Neural cell (in vitro differentiated cells): ENCODE results near the gene ACSS3. TPM values are rescaled to one million over a fixed set of nuclear protein-coding genes. Genes with fewer than 3 reads are reported as not detected.

ENCODE experiments used
- H2AFZ ChIP-seq: fragments of 200-600, 300-800 bp; sonication (generic), shearing (Covaris generic); 2 replicates; pipeline ENCODE4 v1.6.0; 2014; ENCODE audit warnings: low read depth, mild to moderate bottlenecking, antibody characterized with exemption, low read length, moderate library complexity
- H3F3A ChIP-seq: fragments of 200-600 bp; shearing (Covaris generic); 2 replicates; pipeline ENCODE4 v1.6.1; 2016; ENCODE audit warnings: mild to moderate bottlenecking, moderate library complexity, mixed read lengths, antibody characterized with exemption, low read length; ENCODE audit not compliant: insufficient read depth, poor library complexity, severe bottlenecking
- H3K27ac ChIP-seq: fragments of 200-600, 300-800 bp; sonication (generic), shearing (Covaris generic); 2 replicates; pipeline ENCODE4 v1.5.1; 2014; ENCODE audit warnings: mild to moderate bottlenecking, low read length, moderate library complexity
- H3K27me3 ChIP-seq: fragments of 300-800, 200-600 bp; sonication (generic), shearing (Covaris generic); 2 replicates; pipeline ENCODE4 v1.6.0; 2014; ENCODE audit warnings: mild to moderate bottlenecking, low read depth, low read length, moderate library complexity; ENCODE audit not compliant: insufficient read depth
- H3K36me3 ChIP-seq: fragments of 300-800, 200-600 bp; sonication (generic), shearing (Covaris generic); 2 replicates; pipeline ENCODE4 v1.5.1; 2014; ENCODE audit warnings: mild to moderate bottlenecking, antibody characterized with exemption, low read length, moderate library complexity; ENCODE audit not compliant: insufficient read depth
- H3K4me2 ChIP-seq: fragments of 300-800, 200-600 bp; sonication (generic), shearing (Covaris generic); 2 replicates; pipeline ENCODE4 v1.6.0; 2014; ENCODE audit warnings: mild to moderate bottlenecking, low read length
- H3K4me3 ChIP-seq: fragments of 300-800, 200-600 bp; sonication (generic), shearing (Covaris generic); 2 replicates; pipeline ENCODE4 v1.5.1; 2014; ENCODE audit warnings: mild to moderate bottlenecking, low read length, moderate library complexity
- H3K79me2 ChIP-seq: fragments of 200-600 bp; shearing (Covaris generic); replicated peaks from 2 replicates; pipeline ENCODE4 v1.6.0; 2014; ENCODE audit warnings: mild to moderate bottlenecking, low read length, moderate library complexity; ENCODE audit not compliant: insufficient read depth
- H3K9ac ChIP-seq: fragments of 300-800, 200-600 bp; sonication (generic), shearing (Covaris generic); 2 replicates; pipeline ENCODE4 v1.6.1; 2016; ENCODE audit warnings: mild to moderate bottlenecking, low read length, mixed read lengths
- H3K9me2 ChIP-seq: fragments of 200-600 bp; shearing (Covaris generic); 2 replicates; pipeline ENCODE4 v1.6.1; 2016; ENCODE audit warnings: mild to moderate bottlenecking, low read length, mixed read lengths; ENCODE audit not compliant: insufficient read depth
- H3K9me3 ChIP-seq: fragments of 200-600, 300-800 bp; sonication (generic), shearing (Covaris generic); 2 replicates; pipeline ENCODE4 v1.6.1; 2016; ENCODE audit warnings: mild to moderate bottlenecking, mixed run types, low read length, moderate library complexity, mixed read lengths
- H4K20me1 ChIP-seq: fragments of 200-600 bp; shearing (Covaris generic); 2 replicates; pipeline ENCODE4 v1.6.1; 2016; ENCODE audit warnings: mild to moderate bottlenecking, mixed run types; ENCODE audit not compliant: insufficient read depth
- CTCF ChIP-seq: fragments of 450-650 bp; IDR thresholded peaks from 2 replicates; pipeline ENCODE4 v1.5.1; 2014; ENCODE audit warnings: antibody characterized with exemption, mild to moderate bottlenecking, moderate library complexity; ENCODE audit not compliant: poor library complexity, severe bottlenecking
- EP300 ChIP-seq: fragments of 450-650 bp; conservative IDR thresholded peaks from 2 replicates; pipeline ENCODE4 v1.6.1; 2014; ENCODE audit warnings: antibody characterized with exemption, mild to moderate bottlenecking, moderate library complexity; ENCODE audit not compliant: poor library complexity, severe bottlenecking
- EZH2 ChIP-seq: fragments of 200-600, 300-800 bp; shearing (Covaris generic), sonication (generic); IDR thresholded peaks from 2 replicates; pipeline ENCODE4 v1.6.1; 2014; ENCODE audit warnings: antibody characterized with exemption, low read length, borderline replicate concordance, mild to moderate bottlenecking; ENCODE audit not compliant: insufficient read depth, poor library complexity, severe bottlenecking
- MXI1 ChIP-seq: fragments of 450-650 bp; conservative IDR thresholded peaks from 2 replicates; pipeline ENCODE4 v1.6.1; 2014; ENCODE audit warnings: antibody characterized with exemption, mild to moderate bottlenecking; ENCODE audit not compliant: poor library complexity, severe bottlenecking
- POLR2AphosphoS5 ChIP-seq: IDR thresholded peaks from 2 replicates; pipeline ENCODE4 v1.6.1; 2012
- RAD21 ChIP-seq: fragments of 450-650 bp; conservative IDR thresholded peaks from 2 replicates; pipeline ENCODE4 v1.6.1; 2014; ENCODE audit warnings: antibody characterized with exemption, mild to moderate bottlenecking, moderate library complexity
- REST ChIP-seq: IDR thresholded peaks from 2 replicates; pipeline ENCODE4 v1.6.1; 2012; ENCODE audit warnings: borderline replicate concordance
- SMC3 ChIP-seq: fragments of 450-650 bp; conservative IDR thresholded peaks from 2 replicates; pipeline ENCODE4 v1.6.1; 2014; ENCODE audit warnings: antibody characterized with exemption, mild to moderate bottlenecking, moderate library complexity; ENCODE audit not compliant: poor library complexity
- TAF1 ChIP-seq: IDR thresholded peaks from 2 replicates; pipeline ENCODE4 v1.6.1; 2012; ENCODE audit warnings: low read depth
- polyA plus RNA-seq: library from polyadenylated mRNA; depleted of rRNA; stranded (reverse); fragments of >200 nt; gene quantifications from 2 replicates; pipeline ENCODE4 v1.2.3, GENCODE V29; 2014

The ACSS3 gene
- polyA plus RNA-seq, 1 donor from 2014 or later, result 0.31 TPM

DNA sequence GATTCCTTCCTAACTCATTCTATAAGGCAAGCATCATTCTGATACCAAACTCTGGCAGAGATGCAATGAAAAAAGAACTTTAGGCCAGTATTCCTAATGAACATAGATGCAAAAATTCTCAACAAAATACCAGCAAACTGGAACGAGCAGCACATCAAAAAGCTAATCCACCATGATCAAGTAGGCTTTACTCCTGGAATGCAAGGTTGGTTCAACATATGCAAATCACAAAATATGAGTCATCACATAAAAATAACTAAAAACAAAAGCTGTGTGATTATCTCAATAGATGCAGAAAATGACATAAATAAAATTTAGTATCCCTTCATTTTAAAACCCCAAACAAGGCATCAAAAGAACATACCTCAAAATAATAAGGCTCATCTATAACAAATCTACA lies 98.9 kb downstream of the ACSS3 start:
- Histone ChIP-seq H3K27ac (no peak overlapping the region), H3K9ac (no peak overlapping the region), H3K36me3 (no peaks in the 10 kb centered on the region), H2AFZ (no peak overlapping the region), H3K9me2 (no peaks in the 10 kb centered on the region), H3F3A (no peaks in the 10 kb centered on the region), H3K4me2 (no peak overlapping the region), H3K79me2 (no peaks in the 10 kb centered on the region), H3K4me3 (no peak overlapping the region), H3K27me3 (no peaks in the 10 kb centered on the region), H4K20me1 (no peaks in the 10 kb centered on the region), H3K9me3 (no peaks in the 10 kb centered on the region)
- TF ChIP-seq REST (no peak), EZH2 (no peak), SMC3 (no peak), TAF1 (no peak), POLR2AphosphoS5 (no peak), EP300 (no peak), MXI1 (no peak), RAD21 (no peak), CTCF (no peak)

DNA sequence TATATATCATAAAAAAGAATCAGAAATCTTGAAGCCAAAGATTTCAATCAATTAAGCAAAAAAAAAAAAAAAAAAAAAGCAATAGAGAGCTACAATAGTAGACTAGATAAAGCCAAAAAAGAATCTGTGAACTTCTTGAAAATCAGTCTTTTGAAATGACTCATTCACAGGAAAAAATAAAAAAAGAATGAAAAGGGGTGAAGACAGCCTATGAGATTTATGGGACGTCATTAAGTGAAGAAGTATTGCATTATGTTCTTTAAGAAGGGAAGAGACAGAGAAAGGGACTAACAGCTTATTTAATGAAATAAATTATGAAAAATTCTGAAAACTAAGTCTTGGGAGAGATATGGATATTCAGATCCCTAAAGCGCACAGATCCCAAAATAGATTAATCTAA lies 103.8 kb downstream of the ACSS3 start:
- H3K4me3 ChIP-seq, result no peak overlapping the region

More for the DNA sequence above, 103.8 kb downstream of the ACSS3 start:
- H4K20me1 ChIP-seq, result no peaks in the 10 kb centered on the region
- no peaks in the 10 kb centered on the region for H3K9me2 ChIP-seq
- no peaks in the 10 kb centered on the region for H3F3A ChIP-seq
- H3K27me3 ChIP-seq, result no peaks in the 10 kb centered on the region
- no peak overlapping the region for H2AFZ ChIP-seq
- H3K9me3 ChIP-seq, result no peaks in the 10 kb centered on the region
- no peak overlapping the region for H3K4me2 ChIP-seq
- H3K36me3 ChIP-seq, result no peaks in the 10 kb centered on the region
- no peak overlapping the region for H3K9ac ChIP-seq
- no peaks in the 10 kb centered on the region for H3K79me2 ChIP-seq
- H3K27ac ChIP-seq, result no peak overlapping the region
- TF ChIP-seq EP300 (no peak), SMC3 (no peak), REST (no peak), RAD21 (no peak), MXI1 (no peak), POLR2AphosphoS5 (no peak), EZH2 (no peak), CTCF (no peak), TAF1 (no peak)
